ENCODE results near the gene GPR137B. TPM values are rescaled to one million over a fixed set of nuclear protein-coding genes. Genes with fewer than 3 reads are reported as not detected.

Gene GPR137B
- total RNA-seq, 1 experiment from 2014 or later = 8.2 TPM

DNA sequence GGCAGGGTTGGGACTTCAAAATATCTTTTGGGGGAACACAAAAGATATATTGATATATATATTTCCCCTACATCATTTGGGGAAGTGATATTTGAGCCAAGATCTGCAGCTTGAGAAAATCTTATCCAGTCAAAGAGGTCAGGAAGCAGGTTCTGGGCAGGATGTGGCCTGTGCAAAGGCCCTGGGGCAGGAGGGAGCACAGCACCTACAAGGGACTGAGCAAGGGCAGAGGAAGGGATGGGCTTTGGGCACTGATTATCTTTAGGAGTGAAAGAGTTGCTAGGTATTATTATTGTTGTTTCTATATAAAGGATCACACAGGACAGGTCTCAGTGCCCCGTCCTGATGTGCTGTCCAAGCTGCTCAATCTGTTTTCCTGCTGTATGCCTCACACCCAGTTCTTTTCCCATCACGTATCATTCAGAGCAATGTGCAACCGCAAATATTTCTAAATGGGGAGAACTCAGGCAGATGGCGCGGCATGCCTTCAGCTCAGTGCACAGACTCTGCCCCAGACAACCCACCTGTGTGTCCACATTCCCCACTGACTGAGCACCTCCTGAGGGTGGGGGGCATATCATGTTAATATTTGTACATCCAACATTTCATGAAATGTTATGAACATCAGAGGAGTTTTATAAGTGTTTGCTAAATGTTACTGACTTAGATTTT lies 28.1 kb upstream of the GPR137B start:
- DNase-seq (ENCODE audit: low read depth) = no peak

DNA sequence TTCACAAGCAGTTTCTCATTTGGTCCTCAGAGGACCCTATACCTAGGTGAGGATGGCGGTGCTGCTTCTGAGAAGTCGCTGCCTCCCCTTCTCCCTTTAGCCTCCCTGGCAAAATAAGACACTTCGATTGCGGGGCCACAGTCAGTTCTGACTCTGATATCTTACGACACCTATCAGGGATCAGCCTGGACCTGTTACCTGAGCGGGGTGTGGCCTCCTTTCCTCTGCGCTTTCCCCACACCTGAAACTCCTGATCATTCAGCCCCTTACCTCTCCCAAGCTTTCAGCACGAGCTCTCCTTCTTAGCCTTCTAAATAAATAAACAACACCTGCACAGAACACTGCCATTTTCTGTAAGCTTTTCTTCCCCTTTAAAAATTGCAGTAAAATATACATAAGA lies 24.6 kb upstream of the GPR137B start:
- DNase-seq (ENCODE audit: low read depth) = no peak

DNA sequence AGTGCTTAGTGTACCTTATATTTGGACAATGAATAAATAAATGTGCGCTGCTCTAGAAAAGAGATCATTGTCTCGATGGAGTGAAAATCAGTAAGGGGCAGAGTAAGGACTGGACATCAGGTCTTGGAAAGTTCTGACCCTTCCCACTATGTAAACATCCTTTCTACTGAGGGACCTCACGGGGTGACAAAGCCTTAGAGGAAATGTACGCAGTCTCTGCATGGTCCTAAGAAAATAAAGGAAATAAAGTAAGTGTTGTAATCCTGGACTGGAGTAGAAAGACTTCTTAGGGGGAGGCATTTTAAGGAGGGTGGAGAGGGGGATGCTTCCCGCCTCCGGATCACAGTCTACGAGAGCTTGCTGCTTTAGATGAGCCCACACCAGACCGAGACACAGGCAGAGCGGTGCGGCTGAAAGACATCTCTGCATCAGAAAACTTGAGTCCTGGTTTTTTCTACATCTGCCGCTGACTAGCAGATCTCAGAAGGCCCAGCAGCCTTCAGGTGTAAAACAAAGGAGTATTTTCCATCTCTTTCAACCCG lies 22.3 kb upstream of the GPR137B start:
- DNase-seq (ENCODE audit: low read depth) = no peak

DNA sequence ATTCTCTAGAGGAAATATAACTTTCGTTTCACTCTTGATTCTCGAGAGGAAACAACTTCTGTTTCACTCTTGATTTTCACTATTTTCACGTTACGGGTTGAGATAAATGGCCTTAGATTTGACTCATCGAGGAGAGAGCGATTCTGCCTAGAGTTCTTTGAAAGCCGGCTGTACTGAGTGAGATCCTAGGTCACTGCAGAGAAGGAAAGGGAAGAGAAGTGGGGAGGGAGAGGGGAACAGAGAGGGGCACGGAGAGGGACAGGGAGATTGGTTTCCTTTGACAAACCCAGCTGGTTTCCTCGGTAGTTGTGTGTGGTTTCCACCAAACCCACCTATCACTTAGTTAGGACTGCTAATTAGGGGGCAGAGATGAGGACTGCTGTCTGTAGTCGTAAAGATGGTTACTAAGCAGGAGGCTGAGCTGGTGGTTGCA lies 21.6 kb upstream of the GPR137B start:
- DNase-seq (ENCODE audit: low read depth) = no peak

DNA sequence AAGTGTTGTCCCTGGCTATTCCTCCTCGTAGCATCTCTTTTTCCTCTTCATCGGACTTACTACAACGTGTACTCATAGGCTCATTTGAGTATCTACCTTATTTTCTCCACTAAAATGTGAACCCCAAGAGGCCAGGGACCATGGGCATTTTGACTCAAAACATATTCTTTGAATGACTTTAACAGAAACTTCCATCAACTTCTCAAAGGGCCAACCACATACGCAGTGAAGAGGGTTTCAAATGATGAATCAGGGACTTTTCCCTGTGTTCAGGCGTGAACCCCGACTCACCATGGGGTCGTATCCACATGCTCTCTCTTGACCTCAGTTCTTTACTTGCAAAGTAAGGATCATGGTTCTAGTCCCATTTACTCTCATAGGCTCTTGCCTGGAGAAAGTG lies 20.2 kb upstream of the GPR137B start:
- DNase-seq (ENCODE audit: low read depth) = no peak

DNA sequence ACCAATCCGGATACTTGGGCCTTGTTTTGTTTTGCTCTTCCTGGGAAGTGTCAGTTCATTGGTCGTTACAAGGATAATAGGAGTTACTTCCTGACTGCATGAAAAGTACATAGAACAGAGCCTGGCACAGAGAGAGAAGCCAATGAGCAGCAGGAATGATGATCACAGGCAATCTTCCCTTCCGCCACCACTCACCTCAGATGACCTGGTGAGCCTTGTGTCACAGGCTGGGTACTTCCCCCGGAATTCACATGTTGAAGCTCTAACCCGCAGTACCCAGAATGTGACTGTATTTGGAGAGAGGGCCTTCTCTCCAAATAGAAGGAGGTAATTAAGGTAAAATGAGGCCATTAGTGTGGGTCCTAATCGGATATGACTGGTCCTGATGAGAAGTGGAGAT lies 18.8 kb upstream of the GPR137B start:
- no peak for DNase-seq (ENCODE audit: low read depth)

DNA sequence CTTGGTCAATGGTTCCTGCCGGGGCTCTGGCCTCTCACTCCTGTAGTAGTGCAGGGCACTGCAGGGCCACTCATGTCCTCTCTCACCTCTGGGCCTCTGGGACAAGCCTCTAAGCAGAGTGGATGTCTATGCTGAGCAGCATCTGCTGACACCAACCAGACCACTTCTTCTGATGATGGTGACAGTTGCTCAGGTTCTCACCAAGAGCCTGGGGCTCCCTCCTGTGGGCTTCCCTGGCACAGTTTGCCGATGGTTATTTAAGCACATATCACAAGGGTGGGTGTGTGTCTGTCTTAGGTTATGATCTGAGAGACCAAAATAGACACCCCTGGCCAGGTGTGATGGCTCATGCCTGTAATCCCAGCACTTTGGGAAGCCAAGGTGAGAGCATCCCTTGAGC lies 17.4 kb upstream of the GPR137B start:
- no peak for DNase-seq (ENCODE audit: low read depth)

DNA sequence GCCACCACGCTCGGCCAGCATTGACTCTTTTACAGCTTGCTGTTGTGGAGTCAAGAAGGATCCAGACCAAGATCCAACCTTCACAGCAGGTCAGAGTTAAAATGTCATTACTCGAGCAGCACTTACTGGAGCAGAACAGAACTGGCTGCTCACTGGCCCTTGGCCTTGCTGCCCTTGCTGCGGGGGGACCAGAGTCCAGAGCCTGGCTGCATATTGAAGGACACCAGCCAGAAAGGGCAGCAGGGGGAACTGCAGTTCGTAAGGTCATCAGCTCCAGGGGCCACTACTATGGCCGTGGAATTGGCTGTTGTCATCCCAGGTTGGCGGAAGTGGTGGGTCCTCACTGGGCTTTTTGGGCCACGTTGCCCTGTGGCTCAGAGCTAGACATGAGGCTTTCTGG lies 15.3 kb upstream of the GPR137B start:
- DNase-seq (ENCODE audit: low read depth) = no peak

DNA sequence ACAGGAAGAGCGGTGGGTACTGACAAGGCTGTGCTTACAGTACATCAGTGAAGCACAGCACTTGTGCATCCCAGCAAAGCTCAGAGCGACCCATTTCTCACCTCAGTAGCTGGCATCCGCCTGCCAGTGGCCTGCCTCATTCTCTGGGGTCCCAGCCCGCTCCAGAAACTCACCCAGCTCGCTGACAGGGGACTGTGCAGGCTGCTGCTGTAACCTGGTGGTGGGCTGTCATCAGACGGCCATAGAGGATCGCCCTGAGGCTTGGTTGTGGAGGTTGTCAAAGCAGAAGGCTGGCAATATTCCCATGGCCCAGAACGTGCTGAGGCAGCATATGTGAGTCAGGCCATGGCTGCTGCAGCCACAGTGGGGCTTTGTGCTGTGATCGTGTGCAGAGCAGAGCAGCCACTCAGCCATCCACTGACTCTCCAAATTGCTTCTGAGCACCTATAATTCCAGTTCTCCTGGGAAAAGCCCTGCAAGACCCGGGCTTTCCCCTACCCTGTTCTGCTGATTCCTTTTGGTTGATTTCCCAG lies 13.6 kb upstream of the GPR137B start:
- DNase-seq (ENCODE audit: low read depth) = peak; percentile 43

DNA sequence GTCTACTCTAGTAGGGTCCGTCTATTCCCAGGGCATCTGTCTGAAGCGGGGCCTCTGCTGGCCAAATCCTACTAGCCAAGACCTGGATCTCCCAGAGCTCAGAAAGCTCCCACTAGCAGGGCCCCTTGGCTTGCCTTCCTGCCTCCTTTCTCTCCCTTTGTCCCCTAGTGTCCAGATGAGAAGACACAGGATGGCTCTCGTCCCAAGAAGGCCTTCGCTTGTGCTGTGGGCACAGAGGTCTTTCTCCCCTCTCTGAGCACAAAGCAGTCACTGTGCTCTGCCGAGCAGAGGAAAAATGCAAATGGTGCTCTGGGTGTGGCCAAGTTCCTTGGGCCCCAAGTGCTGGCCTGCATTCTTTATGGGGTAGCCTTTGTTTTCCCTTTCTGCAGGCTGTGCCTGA lies 13.0 kb upstream of the GPR137B start:
- DNase-seq (ENCODE audit: low read depth) = peak; percentile 46

DNA sequence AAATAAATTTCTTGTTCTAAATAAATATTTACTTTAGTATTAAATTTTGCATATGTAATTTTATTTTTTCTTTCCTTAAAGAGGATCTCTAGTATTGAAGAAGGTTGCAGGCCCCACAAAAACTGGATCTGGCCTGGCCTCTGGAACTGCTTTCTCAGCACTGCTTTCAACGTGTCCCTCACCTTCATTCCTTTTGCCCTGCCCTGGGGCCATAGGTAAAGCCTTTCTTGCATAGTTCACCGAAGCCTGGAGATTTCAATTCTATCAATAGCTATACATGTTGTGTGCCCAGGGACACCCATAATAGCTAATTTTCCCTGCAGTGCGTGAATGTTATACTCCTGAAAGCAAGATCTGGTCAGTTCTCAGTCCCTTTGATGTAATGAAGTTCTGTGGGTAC lies 12.0 kb upstream of the GPR137B start:
- no peak for DNase-seq (ENCODE audit: low read depth)

DNA sequence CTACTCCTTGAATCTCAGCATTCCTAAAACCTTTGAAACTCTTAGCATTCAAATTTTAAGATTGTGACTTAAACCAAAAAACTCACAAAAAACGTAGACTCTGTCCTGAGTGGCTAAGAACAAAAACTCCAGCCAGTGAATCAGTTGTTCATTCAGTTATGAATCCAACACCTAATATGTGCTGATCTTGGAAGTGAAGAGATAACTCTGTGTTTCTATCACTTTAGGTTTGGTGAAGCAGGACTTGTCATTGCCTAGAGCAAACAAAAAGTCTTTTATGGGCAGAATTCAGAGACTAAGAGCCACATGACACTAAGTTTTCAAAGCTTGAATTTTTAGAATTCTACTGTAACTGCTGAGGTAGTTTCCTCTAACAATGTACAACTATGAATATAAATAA lies 10.4 kb upstream of the GPR137B start:
- DNase-seq (ENCODE audit: low read depth) = no peak

DNA sequence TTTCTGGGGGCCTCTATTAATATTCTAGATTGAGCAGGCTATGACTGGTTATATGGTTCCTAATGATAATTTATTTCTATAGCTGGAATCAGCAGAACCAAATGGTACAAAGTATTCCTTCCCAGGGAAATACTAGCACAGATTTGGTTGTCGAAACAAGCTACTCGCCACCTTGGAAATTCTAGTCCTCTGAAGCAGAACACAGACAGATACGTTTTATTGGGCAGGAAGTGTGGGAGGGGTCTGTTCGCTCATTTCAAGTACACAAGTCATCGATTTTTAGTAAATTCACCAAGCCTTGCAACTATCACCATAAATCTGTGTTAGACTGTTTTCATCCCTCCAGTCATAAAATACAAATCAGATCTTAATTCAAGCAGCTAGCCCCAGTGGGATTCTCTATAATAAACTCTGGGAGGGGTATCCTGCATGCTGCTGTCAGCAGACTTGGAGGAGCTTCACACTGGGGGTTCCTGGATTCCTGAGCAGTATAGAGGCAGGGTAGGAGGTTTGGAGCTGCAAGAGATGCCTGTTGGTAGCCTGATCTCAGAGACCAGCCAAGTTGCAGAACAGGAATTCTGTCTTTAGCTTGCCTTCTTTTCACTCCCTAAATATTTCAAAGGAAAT lies 9.8 kb upstream of the GPR137B start:
- no peak for DNase-seq (ENCODE audit: low read depth)

DNA sequence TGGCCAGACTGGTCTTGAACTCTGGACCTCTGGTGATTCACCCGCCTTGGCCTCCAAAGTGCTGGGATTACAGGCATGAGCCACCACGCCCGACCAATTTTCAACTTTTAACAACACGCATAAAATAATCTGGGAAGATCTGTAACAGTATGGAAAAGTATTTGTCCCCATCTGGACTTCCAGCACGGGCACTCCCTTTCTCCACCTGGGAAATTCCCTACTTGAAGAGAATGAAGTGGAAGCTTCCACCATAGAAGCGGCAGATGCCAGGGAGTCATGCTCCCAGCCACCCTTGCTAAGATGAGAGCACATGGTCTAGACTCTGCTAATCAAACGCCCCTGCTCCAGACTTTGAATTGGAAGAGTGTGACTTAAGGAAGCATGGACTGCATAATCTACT lies 9.0 kb upstream of the GPR137B start:
- no peak for DNase-seq (ENCODE audit: low read depth)

DNA sequence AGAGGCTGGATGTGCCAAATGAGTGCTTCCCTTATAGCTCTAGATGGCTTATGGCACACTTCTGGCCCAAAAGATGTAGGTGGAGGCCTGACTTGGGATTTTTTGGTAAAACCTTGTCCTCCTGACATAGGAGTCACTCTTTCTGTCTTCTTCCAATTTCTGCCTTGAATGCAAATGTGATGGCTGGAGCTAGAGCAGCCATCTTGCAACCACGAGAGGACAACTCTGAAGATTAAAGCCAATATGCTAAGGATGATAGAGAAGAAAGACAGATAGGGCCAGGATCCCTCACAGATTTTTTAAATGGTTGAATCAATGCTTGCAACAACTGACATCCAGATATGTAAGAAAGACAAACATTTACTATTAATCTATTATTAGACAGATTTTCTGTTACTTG lies 8.5 kb upstream of the GPR137B start:
- DNase-seq (ENCODE audit: low read depth) = no peak

DNA sequence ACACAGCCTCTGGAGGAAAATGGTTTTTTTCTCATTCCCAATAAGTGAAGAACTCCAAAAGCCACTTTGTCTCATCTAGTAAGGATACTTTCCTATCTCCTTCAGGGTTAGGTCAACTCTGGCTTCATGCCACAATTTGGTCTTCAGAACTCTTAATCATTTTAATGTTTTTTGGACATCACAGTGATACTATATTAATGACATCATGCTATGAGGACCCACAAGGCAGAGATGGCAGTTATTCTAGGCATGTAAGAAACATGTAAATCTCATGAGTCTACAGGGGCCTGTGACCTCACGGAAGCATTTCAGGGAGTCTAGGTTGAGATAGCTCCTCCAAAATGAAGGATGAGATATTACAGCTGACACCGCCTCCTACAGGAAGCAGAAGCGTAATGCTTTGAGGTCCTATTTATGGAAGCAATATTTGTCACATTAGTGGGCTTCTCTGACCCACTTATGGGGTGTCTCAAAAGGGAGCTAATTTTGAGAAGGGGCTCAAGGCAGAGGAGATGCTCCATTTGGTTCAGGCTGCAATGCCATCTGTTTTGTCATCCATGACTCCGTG lies 5.0 kb upstream of the GPR137B start:
- no peak for DNase-seq (ENCODE audit: low read depth)

DNA sequence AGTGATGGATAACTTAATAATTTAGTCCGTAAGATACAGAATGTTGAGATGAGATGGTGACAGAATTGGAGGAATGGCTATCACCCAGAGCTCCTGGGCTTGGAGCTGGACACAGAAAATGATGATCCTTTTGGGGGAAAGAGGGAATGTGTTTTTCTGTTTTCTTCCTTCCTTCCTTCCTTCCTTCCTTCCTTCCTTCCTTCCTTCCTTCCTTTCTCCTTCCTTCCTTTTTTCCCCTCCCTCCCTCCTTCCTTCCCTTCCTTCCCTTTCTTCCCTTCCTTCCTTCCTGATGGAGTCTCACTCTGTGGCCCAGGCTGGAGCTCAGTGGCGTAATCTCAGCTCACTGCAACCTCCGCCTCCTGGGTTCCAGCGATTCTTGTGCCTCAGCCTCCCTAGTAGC lies 2.8 kb upstream of the GPR137B start:
- DNase-seq (ENCODE audit: low read depth) = no peak

DNA sequence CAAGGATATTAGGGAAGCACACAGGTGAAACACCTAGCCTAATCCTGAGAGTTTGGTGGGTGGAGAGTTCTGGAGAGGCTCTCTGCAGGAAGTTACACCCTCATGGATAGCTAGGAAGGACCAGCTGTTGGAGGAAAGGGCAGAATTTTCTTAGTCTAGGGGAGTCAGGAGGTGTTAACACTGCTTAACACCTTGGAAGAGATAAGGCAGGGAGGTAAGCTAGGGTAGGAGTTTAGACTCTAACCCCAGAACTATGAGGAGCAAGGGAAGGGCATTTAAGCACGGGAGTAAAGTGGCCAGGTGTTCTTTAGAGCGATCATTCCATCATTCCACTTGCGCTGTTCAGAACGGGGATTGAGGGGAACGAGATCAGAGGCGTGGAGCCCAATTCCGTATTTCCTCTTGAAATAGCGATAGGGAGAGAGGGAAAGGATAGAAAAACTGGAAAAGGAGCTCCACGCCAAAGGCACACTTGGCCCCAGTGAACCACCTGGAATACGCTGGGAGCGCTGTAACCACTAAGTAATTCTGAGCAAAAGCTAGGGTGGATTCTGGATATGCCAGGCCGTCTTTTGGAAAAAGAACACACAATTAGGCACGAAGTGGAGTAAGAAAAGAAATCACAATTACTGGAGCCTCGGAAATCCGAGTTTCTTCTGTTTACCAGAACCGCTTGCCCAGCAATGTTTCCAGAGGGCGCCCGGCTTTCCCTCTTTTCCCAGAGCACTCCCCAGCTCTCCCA lies 1.5 kb upstream of the GPR137B start:
- DNase-seq (ENCODE audit: low read depth) = no peak

DNA sequence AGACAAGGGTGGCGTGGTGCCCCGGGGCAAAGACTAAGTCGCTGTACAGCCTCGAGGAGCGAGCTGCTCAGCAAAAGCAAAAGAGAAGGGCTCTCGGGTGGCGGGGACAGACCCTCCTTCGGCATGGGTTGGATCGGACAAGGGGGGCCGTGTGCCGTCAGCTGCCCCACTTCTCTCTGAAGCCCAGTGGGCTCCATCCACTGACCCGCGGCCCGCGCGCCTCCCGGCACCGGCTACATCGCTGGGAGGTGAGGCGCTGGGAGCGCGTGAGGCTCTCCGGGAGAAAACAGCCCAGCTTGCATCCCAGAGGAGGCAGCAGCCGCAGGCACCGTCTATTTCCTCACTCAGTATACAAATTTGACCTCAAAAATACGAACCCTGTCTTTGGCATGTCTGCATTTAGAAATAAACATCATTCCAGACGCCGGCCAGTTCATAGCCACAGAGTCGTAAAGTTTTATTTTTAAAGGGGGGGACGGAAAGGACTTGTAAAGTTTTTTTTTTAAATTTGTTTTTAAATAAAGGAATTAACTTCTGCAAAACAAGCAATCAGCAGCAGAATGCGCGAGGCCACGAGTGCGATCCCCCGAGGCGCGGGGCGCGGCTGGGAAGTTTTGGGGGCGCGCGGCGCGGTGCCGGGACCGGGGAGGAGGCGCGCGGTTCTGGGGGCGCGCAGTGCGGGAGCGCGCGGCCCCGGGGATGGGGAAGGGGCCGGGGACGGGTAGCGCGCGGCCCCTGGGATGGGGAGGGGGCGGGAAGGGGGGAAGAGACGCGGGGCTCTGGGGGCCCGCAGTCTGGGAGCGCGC lies 689 bp upstream of the GPR137B start:
- DNase-seq (ENCODE audit: low read depth) = peak; percentile 40

DNA sequence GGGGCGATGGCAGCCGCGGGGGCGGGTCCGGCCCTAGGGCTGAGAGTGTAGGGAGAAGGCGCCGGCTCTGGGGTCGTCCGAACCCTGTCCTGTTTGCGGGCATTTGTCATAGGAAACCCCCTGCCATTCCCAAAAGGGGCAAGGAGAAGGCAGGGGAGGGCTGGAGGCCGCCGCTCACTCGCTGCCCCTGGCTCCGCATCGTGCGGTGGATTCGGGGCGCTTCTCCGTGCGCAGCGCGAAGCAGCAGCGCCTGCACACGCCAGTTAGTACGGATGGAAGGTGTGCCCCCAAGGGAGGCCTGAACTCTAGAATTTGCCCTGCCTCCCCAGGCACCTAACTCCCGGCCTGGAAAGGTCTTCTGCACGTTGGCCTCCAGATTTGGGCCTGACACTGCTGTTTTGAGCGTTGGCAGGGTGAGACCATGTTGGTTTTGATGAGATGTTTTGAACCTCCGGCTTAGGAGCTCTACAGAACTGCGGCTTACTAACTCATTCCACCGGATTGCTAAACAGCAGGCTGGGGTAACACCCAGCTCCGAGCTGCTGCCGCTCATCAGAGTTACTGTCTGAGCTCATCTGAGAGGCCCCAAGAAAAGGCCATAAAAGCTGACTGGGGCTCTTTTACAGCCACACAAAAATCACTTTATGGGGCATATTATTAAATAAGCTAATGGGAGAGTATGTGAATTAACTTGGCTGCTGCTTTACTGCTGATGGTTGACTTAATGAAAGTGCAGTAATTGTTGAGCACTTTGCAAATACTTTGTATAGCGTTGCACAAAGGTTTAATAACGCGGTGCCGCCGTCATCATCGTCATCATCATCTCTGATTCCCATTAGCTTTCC lies 987 bp downstream of the GPR137B start:
- peak; percentile 48 for DNase-seq (ENCODE audit: low read depth)

DNA sequence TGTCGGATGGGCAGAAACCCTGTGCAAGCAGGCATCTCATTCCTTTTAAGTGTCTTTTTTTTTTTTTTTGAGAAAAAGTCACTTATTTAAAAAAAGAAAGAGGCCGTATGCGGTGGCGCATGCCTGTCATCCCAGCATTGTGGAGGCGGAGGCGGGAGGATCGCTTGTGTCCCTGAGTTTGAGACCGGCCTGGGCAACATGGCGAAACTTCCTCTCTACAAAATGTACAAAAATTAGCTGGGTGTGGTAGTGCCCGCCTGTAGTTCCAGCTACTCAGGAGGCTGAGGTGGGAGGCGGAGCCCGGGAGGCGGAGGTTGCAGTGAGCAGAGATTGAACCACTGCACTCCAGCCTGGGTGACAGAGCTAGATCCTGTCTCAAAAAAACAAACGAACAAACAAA lies 1.7 kb downstream of the GPR137B start:
- DNase-seq (ENCODE audit: low read depth) = no peak

Measured in RPMI7951 (cell line).